Endothelial cell of umbilical vein (primary cell): Measurements from ENCODE around the gene ITFG1. TPM values are rescaled to one million over a fixed set of nuclear protein-coding genes. Genes with fewer than 3 reads are reported as not detected.

ENCODE experiments used
- BruUV-seq: library from RNA; stranded (reverse); fragments of 400-500 nt; replicated peaks from 2 replicates; lab custom pipeline; 2021; lab: Mats Ljungman, UMichigan
- CTCF ChIA-PET: fragments of 300-600, 350-600 bp; sonication (Branson Sonifier 250); formaldehyde crosslinking; loops from one replicate; lab custom pipeline; 2021; ENCODE audit warnings: antibody characterized with exemption, inconsistent platforms; lab: Charles Lee
- POLR2A ChIA-PET: fragments of 300-600, 350-600 bp; sonication (Branson Sonifier 250); formaldehyde crosslinking; loops from one replicate; lab custom pipeline; 2021; ENCODE audit warnings: antibody characterized with exemption, inconsistent platforms; lab: Charles Lee
- DNase-seq: peaks from one replicate; pipeline ENCODE4 v3.0.0-alpha.2; 2011; ENCODE audit warnings: low read depth, low spot score
- FAIRE-seq: peaks from 2 replicates; lab custom pipeline; 2011; peaks lifted over from hg19 to GRCh38; lab: Jason Lieb, UNC
- H2AFZ ChIP-seq: 2 replicates; pipeline ENCODE4 v1.6.0; 2012; ENCODE audit warnings: low read depth, low read length, control low read depth, inconsistent platforms
- H3K27ac ChIP-seq: 2 replicates; pipeline ENCODE4 v1.5.1; 2011; ENCODE audit warnings: low read depth, mild to moderate bottlenecking, control low read depth, low read length, moderate library complexity; ENCODE audit not compliant: insufficient read depth
- H3K27me3 ChIP-seq, 2 experiments: 2 replicates each; pipeline versions ENCODE4 v1.6.0 to v1.6.1; 2011; ENCODE audit warnings: low read length in 2 of 2, mixed read lengths in 1 of 2; ENCODE audit not compliant: control insufficient read depth in 2 of 2, insufficient read depth in 2 of 2
- H3K36me3 ChIP-seq, 2 experiments: 2 replicates in 1 of 2; 3 replicates in 1 of 2; pipeline ENCODE4 v1.5.1; 2011; ENCODE audit warnings: low read length in 2 of 2, mild to moderate bottlenecking in 1 of 2, moderate library complexity in 1 of 2; ENCODE audit not compliant: control insufficient read depth in 2 of 2, insufficient read depth in 2 of 2; ENCODE audit errors: extremely low read depth in 1 of 2
- H3K4me1 ChIP-seq: 3 replicates; pipeline ENCODE4 v1.5.1; 2011; ENCODE audit warnings: mild to moderate bottlenecking, low read length; ENCODE audit not compliant: control insufficient read depth, insufficient read depth; ENCODE audit errors: extremely low read depth
- H3K4me2 ChIP-seq: 2 replicates; pipeline ENCODE4 v1.6.1; 2011; ENCODE audit warnings: low read length, control low read depth, mixed read lengths; ENCODE audit not compliant: insufficient read depth
- H3K4me3 ChIP-seq, 3 experiments: fragments of 200-600 bp in 1 of 3; sonication (generic), shearing (Covaris generic) in 1 of 3; replicated peaks in 1 of 3; 2 replicates each; pipeline ENCODE4 v1.5.1; 2011 to 2016; ENCODE audit warnings: control low read depth in 3 of 3, low read length in 3 of 3, mild to moderate bottlenecking in 2 of 3, inconsistent platforms in 1 of 3, low read depth in 1 of 3, moderate library complexity in 1 of 3; ENCODE audit not compliant: insufficient read depth in 1 of 3
- H3K79me2 ChIP-seq: 2 replicates; pipeline ENCODE4 v1.6.0; 2012; ENCODE audit warnings: low read length, inconsistent platforms; ENCODE audit not compliant: control insufficient read depth, insufficient read depth
- H3K9ac ChIP-seq: replicated peaks from 2 replicates; pipeline ENCODE3; 2011; ENCODE audit warnings: low read length, control low read depth; ENCODE audit not compliant: insufficient read depth; ENCODE audit errors: extremely low read depth
- H3K9me1 ChIP-seq: replicated peaks from 3 replicates; pipeline ENCODE4 v1.6.0; 2011; ENCODE audit warnings: mild to moderate bottlenecking, low read length; ENCODE audit not compliant: control insufficient read depth, insufficient read depth; ENCODE audit errors: extremely low read depth
- H3K9me3 ChIP-seq: replicated peaks from 2 replicates; pipeline ENCODE4 v1.5.1; 2012; ENCODE audit warnings: low read length, inconsistent platforms; ENCODE audit not compliant: control insufficient read depth, insufficient read depth
- H4K20me1 ChIP-seq: replicated peaks from 2 replicates; pipeline ENCODE3; 2011; ENCODE audit warnings: mild to moderate bottlenecking, low read length; ENCODE audit not compliant: control insufficient read depth, insufficient read depth; ENCODE audit errors: extremely low read depth
- CTCF ChIP-seq, 2 donors: IDR thresholded peaks; 1 replicate in 1 of 2; 2 replicates in 1 of 2; pipeline ENCODE4 v1.5.1; 2011; ENCODE audit warnings: low read length in 2 of 2, mild to moderate bottlenecking in 2 of 2, moderate library complexity in 2 of 2, control low read depth in 1 of 2, inconsistent platforms in 1 of 2, low read depth in 1 of 2; ENCODE audit not compliant: insufficient read depth in 1 of 2; ENCODE audit errors: extremely low read depth in 1 of 2
- EZH2 ChIP-seq: IDR thresholded peaks from 2 replicates; pipeline ENCODE4 v1.6.1; 2012; ENCODE audit warnings: borderline replicate concordance, low read depth, mild to moderate bottlenecking, moderate library complexity, low read length, inconsistent platforms; ENCODE audit not compliant: severe bottlenecking
- FOS ChIP-seq: IDR thresholded peaks from 2 replicates; pipeline ENCODE4 v1.6.1; 2011; ENCODE audit warnings: mild to moderate bottlenecking, low read length, moderate library complexity, borderline replicate concordance; ENCODE audit not compliant: insufficient read depth
- GATA2 ChIP-seq: IDR thresholded peaks from 2 replicates; pipeline ENCODE4 v1.7.0; 2011; ENCODE audit warnings: low read depth, mild to moderate bottlenecking, moderate library complexity, mixed read lengths, low read length; ENCODE audit not compliant: insufficient read length, insufficient read depth
- JUN ChIP-seq: IDR thresholded peaks from 2 replicates; pipeline ENCODE4 v1.6.1; 2011; ENCODE audit warnings: borderline replicate concordance, low read depth; ENCODE audit not compliant: insufficient read length, insufficient read depth
- MAX ChIP-seq: IDR thresholded peaks from 2 replicates; pipeline ENCODE4 v1.6.1; 2011; ENCODE audit not compliant: insufficient read depth, insufficient read length
- MYC ChIP-seq: IDR thresholded peaks from one replicate; pipeline ENCODE4 v1.6.1; 2011; ENCODE audit warnings: mild to moderate bottlenecking, low read depth, low read length
- POLR2A ChIP-seq: IDR thresholded peaks from 2 replicates; pipeline ENCODE4 v1.6.1; 2012; ENCODE audit warnings: low read depth, mild to moderate bottlenecking, control low read depth, low read length
- POLR2AphosphoS5 ChIP-seq: IDR thresholded peaks from 2 replicates; pipeline ENCODE4 v1.6.1; 2012; ENCODE audit warnings: low read depth, mild to moderate bottlenecking, control low read depth, low read length, moderate library complexity; ENCODE audit not compliant: insufficient read depth
- dilution Hi-C: fragments of 300-500 bp; cut with MboI; formaldehyde crosslinking; loops from one replicate; pipeline ENCODE4 v1.15.0; 2019; ENCODE audit warnings: low sequenced_read_pairs; ENCODE audit not compliant: extremely low pct_ligation_motif_present
- intact Hi-C: fragments of 100-400 bp; cut with micrococcal nuclease; formaldehyde crosslinking; loops from one replicate; pipeline ENCODE4 v1.10.0; 2022
- polyA plus RNA-seq, 4 experiments: library from polyadenylated mRNA; depleted of rRNA in 3 of 4; stranded (reverse) in 3 of 4; unstranded in 1 of 4; fragments of >200 nt; gene quantifications; 2 replicates each; pipeline versions ENCODE4 v1.2.1 to v1.2.3, GENCODE V29; 2011 to 2012; ENCODE audit warnings: missing spikeins in 1 of 4
- total RNA-seq: library from RNA; stranded (reverse); gene quantifications from 2 replicates; pipeline ENCODE4 v1.2.3, GENCODE V29; 2021

The ITFG1 gene
- total and polyA plus RNA-seq, 2 donors (not counting 3 experiments of a cell fraction or from before 2014, with no cell fraction given) = 32.1 to 44.2 TPM

- ChIA-PET CTCF (interaction anchor here (1.0 to 3.9 kb wide), 2 partner anchors 10 to 96 kb away, joined by 3 to 40 read pairs; partner anchors contain the start of gene NETO2), POLR2A (no interaction called here)
- H3K36me3 ChIP-seq = no peaks in the 10 kb centered on the region
- H2AFZ ChIP-seq = no peak overlapping the region
- H3K9me1 ChIP-seq = no peaks in the 10 kb centered on the region
- H3K79me2 ChIP-seq = peaks cover 29% of the 10 kb centered on the region
- no peak overlapping the region for H3K4me2 ChIP-seq
- dilution Hi-C loops (no loop called here), intact Hi-C loops (no loop called here)
- no peaks in the 10 kb centered on the region for H3K27me3 ChIP-seq
- DNase-seq (no peak), FAIRE-seq (no peak)
- TF ChIP-seq JUN (no peak), FOS (no peak), POLR2A (no peak), MYC (no peak), POLR2AphosphoS5 (no peak), EZH2 (no peak), MAX (no peak), CTCF (IDR thresholded peaks at IDR 0.05; ENCODE audit: extremely low read depth in 1 of 2, insufficient read depth in 1 of 2, low read depth in 1 of 2, low read length in 2 of 2) (no peak), GATA2 (no peak)
- no peaks in the 10 kb centered on the region for H4K20me1 ChIP-seq
- no peak overlapping the region for H3K27ac ChIP-seq
- H3K9ac ChIP-seq = no peak overlapping the region
- BruUV-seq = no TSS peak
- peaks cover 33% of the 10 kb centered on the region for H3K4me1 ChIP-seq
- no peaks in the 10 kb centered on the region for H3K9me3 ChIP-seq
- no peak overlapping the region for H3K4me3 ChIP-seq
Observed at GRCh38 chr16:47134550-47134949, 326.3 kb downstream of the ITFG1 start.
